ENCODE results near the gene MEGF6.

Gene MEGF6

GRCh38 chr1:3441880-3442279 is 169.4 kb downstream of the MEGF6 start:
- Histone ChIP-seq H3K27me3 (ENCODE audit: insufficient read depth, low read depth, severe bottlenecking) (no peaks in the 10 kb centered on the region), H3K4me3 (ENCODE audit: low read depth, low read length) (no peak overlapping the region), H3K27ac (no peak overlapping the region), H3K36me3 (no peaks in the 10 kb centered on the region), H3K9me3 (ENCODE audit: severe bottlenecking) (peaks cover 3% of the 10 kb centered on the region)
- no peak for TF ChIP-seq CTCF (IDR thresholded peaks at IDR 0.05; ENCODE audit: low read depth, low read length)
- no peak for DNase-seq

GRCh38 chr1:3441410-3441847 is 169.9 kb downstream of the MEGF6 start:
- Histone ChIP-seq H3K4me3 (ENCODE audit: low read depth, low read length) (no peak overlapping the region), H3K9me3 (ENCODE audit: severe bottlenecking) (peaks cover 3% of the 10 kb centered on the region), H3K27ac (no peak overlapping the region), H3K27me3 (ENCODE audit: insufficient read depth, low read depth, severe bottlenecking) (no peaks in the 10 kb centered on the region), H3K36me3 (no peaks in the 10 kb centered on the region)
- DNase-seq: no peak
- no peak for TF ChIP-seq CTCF (IDR thresholded peaks at IDR 0.05; ENCODE audit: low read depth, low read length)

- TF ChIP-seq CTCF (IDR thresholded peaks at IDR 0.05; ENCODE audit: low read depth, low read length): no peak
- Histone ChIP-seq H3K4me3 (ENCODE audit: low read depth, low read length) (no peak overlapping the region), H3K36me3 (no peaks in the 10 kb centered on the region), H3K9me3 (ENCODE audit: severe bottlenecking) (no peaks in the 10 kb centered on the region), H3K27ac (no peak overlapping the region), H3K27me3 (ENCODE audit: insufficient read depth, low read depth, severe bottlenecking) (no peaks in the 10 kb centered on the region)
- no peak for DNase-seq
Measured at GRCh38 chr1:3440711-3441409, 170.4 kb downstream of the MEGF6 start.

GRCh38 chr1:3440300-3440681 is 171.0 kb downstream of the MEGF6 start:
- no peak for DNase-seq
- no peak for TF ChIP-seq CTCF (IDR thresholded peaks at IDR 0.05; ENCODE audit: low read depth, low read length)
- H3K4me3 ChIP-seq (ENCODE audit: low read depth, low read length): no peak overlapping the region
- H3K27me3 ChIP-seq (ENCODE audit: insufficient read depth, low read depth, severe bottlenecking): no peaks in the 10 kb centered on the region
- H3K36me3 ChIP-seq: no peaks in the 10 kb centered on the region
- no peak overlapping the region for H3K27ac ChIP-seq
- no peaks in the 10 kb centered on the region for H3K9me3 ChIP-seq (ENCODE audit: severe bottlenecking)

Data from WERI-Rb-1 (cell line).